HG03097 (cell line): Measurements from ENCODE around the gene AKR1C4.
"Not testable (repeated sequence)": the region's sequence is repeated elsewhere in the genome, so short reads cannot be mapped to it uniquely, and the experiment has no call there.

ENCODE experiments used
- ATAC-seq: cut with Tn5 transposase; IDR thresholded peaks from one replicate; pipeline ENCODE4 v1.9.1; 2021; ENCODE audit not compliant: unreplicated experiment, low FRiP score

Gene AKR1C4

GRCh38 chr10:5199398-5199797 is 2.8 kb downstream of the AKR1C4 start:
- ATAC-seq: no peak

GRCh38 chr10:5206799-5207198 is 10.2 kb downstream of the AKR1C4 start:
- no peak for ATAC-seq

GRCh38 chr10:5209776-5210175 is 13.1 kb downstream of the AKR1C4 start:
- not testable (repeated sequence) for ATAC-seq

- ATAC-seq: not testable (repeated sequence)
Measured at GRCh38 chr10:5210261-5210660, 13.6 kb downstream of the AKR1C4 start.

- ATAC-seq: no peak
Measured at GRCh38 chr10:5211696-5212536, 15.3 kb downstream of the AKR1C4 start.

- ATAC-seq: no peak
Measured at GRCh38 chr10:5216801-5217200, 20.2 kb downstream of the AKR1C4 start.

GRCh38 chr10:5219262-5219661 is 22.6 kb downstream of the AKR1C4 start:
- ATAC-seq: no peak

- not testable (repeated sequence) for ATAC-seq
Measured at GRCh38 chr10:5222942-5223341, 26.3 kb downstream of the AKR1C4 start.

GRCh38 chr10:5229019-5229418 is 32.4 kb downstream of the AKR1C4 start:
- ATAC-seq: no peak

- no peak for ATAC-seq
Measured at GRCh38 chr10:5233324-5233723, 36.7 kb downstream of the AKR1C4 start.

- no peak for ATAC-seq
Measured at GRCh38 chr10:5234106-5234860, 37.6 kb downstream of the AKR1C4 start.

GRCh38 chr10:5237541-5237940 is 40.9 kb downstream of the AKR1C4 start:
- ATAC-seq: not testable (repeated sequence)

GRCh38 chr10:5242585-5242984 is 45.9 kb downstream of the AKR1C4 start:
- no peak for ATAC-seq

- no peak for ATAC-seq
Measured at GRCh38 chr10:5243521-5243987, 46.9 kb downstream of the AKR1C4 start.

- no peak for ATAC-seq
Measured at GRCh38 chr10:5252177-5253037, 55.8 kb downstream of the AKR1C4 start.

- no peak for ATAC-seq
Measured at GRCh38 chr10:5254488-5254887, 57.9 kb downstream of the AKR1C4 start.

GRCh38 chr10:5257768-5258167 is 61.1 kb downstream of the AKR1C4 start:
- ATAC-seq: not testable (repeated sequence)

GRCh38 chr10:5259132-5259951 is 62.7 kb downstream of the AKR1C4 start:
- ATAC-seq: no peak

- no peak for ATAC-seq
Measured at GRCh38 chr10:5259952-5260578, 63.4 kb downstream of the AKR1C4 start.
